Central memory CD8-positive, alpha-beta T cell (primary cell): Measurements from ENCODE around the gene SRSF8.

ENCODE experiments used
- ATAC-seq: fragments of 150-1000 bp; cut with Tn5 transposase; replicated peaks from 2 replicates; pipeline ENCODE4 v1.10.0; 2022; ENCODE audit warnings: mild to moderate bottlenecking, moderate FRiP score, moderate number of reproducible peaks; ENCODE audit not compliant: poor library complexity, severe bottlenecking; ENCODE audit errors: extremely low read depth
- DNase-seq, 2 donors: peaks; one replicate each; pipeline ENCODE4 v3.0.0; 2021; ENCODE audit warnings: low spot score in 2 of 2
- H3K27ac Mint-ChIP-seq: one replicate; pipeline ENCODE4 v1.8.0; 2022; ENCODE audit warnings: low read depth, mild to moderate bottlenecking, moderate library complexity, mixed read lengths
- H3K27me3 Mint-ChIP-seq: one replicate; pipeline ENCODE4 v1.8.0; 2022; ENCODE audit warnings: mixed read lengths
- H3K36me3 Mint-ChIP-seq: one replicate; pipeline ENCODE4 v1.8.0; 2022; ENCODE audit warnings: mild to moderate bottlenecking, moderate library complexity, mixed read lengths; ENCODE audit not compliant: insufficient read depth
- H3K4me1 Mint-ChIP-seq: one replicate; pipeline ENCODE4 v1.8.0; 2022; ENCODE audit warnings: mixed read lengths
- H3K4me3 Mint-ChIP-seq: one replicate; pipeline ENCODE4 v1.8.0; 2022; ENCODE audit warnings: mild to moderate bottlenecking, moderate library complexity, mixed read lengths
- H3K9me3 Mint-ChIP-seq: one replicate; pipeline ENCODE4 v1.8.0; 2022; ENCODE audit warnings: mixed read lengths

Gene SRSF8

DNA sequence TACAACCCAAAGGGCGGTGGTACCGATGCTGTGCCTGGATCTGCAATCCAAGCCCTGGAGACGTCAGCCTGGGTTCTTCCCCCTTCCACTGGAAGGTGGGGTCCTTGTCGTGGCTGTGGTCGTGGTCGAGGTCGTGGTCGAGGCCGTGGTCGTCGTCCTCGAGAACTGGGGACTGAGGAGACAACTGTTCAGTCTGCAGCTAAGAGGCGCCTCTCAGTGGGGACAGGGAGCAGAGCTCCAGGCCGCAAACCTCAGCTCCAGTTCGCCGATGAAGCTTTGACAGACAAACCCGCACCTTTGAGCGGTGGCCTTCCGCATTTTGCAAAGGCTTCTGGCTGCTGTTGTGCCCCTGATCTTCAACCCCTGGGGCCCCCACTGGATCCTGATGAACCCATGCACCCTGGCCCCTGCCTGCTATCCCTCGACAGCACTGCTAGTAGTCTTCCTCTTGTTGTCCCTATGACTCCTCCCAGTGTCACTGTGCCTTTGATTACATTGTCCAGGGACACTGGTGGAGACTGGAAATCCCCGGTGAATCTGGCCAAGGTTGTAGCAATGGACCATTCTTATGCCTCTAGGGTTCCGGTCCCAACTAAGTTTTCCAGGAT is 16.0 kb upstream of the SRSF8 start:
- no peak for DNase-seq
- peaks cover 70% of the 10 kb centered on the region for H3K27me3 Mint-ChIP-seq
- no peaks in the 10 kb centered on the region for H3K4me1 Mint-ChIP-seq
- H3K36me3 Mint-ChIP-seq: no peaks in the 10 kb centered on the region
- H3K27ac Mint-ChIP-seq: no peak overlapping the region
- no peak for ATAC-seq
- no peaks in the 10 kb centered on the region for H3K9me3 Mint-ChIP-seq
- no peak overlapping the region for H3K4me3 Mint-ChIP-seq

DNA sequence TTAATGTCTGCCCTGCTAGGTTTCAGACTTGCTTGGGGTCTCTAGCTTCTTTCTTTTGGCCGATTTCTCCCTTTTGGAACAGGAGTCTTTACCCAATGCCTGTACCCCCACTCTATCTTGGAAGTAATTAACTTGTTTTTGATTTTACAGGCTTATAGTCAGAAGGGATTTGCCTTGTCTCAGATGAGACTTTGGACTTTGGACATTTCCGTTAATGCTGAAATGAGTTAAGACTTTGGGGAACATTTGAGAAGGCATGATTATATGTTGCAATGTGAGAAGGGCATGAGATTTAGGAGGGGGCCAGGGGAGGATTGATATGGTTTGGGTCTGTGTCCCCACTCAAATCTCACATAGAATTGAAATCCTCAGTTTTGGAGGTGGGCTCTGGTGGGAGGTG is 12.4 kb upstream of the SRSF8 start:
- no peak for DNase-seq
- Mint-ChIP-seq H3K4me1 (no peaks in the 10 kb centered on the region), H3K4me3 (no peak overlapping the region), H3K27ac (no peak overlapping the region), H3K27me3 (peaks cover 60% of the 10 kb centered on the region), H3K9me3 (no peaks in the 10 kb centered on the region), H3K36me3 (no peaks in the 10 kb centered on the region)
- ATAC-seq: no peak

GRCh38 chr11:95055283-95055897 is 11.3 kb upstream of the SRSF8 start:
- no peak for ATAC-seq
- peaks cover 71% of the 10 kb centered on the region for H3K27me3 Mint-ChIP-seq
- H3K4me3 Mint-ChIP-seq: no peak overlapping the region
- H3K4me1 Mint-ChIP-seq: no peaks in the 10 kb centered on the region
- DNase-seq: no peak
- H3K36me3 Mint-ChIP-seq: no peaks in the 10 kb centered on the region
- no peaks in the 10 kb centered on the region for H3K9me3 Mint-ChIP-seq
- no peak overlapping the region for H3K27ac Mint-ChIP-seq

GRCh38 chr11:95057959-95058358 is 8.8 kb upstream of the SRSF8 start:
- peaks cover 61% of the 10 kb centered on the region for H3K27me3 Mint-ChIP-seq
- no peaks in the 10 kb centered on the region for H3K9me3 Mint-ChIP-seq
- H3K4me3 Mint-ChIP-seq: no peak overlapping the region
- H3K36me3 Mint-ChIP-seq: no peaks in the 10 kb centered on the region
- H3K4me1 Mint-ChIP-seq: no peaks in the 10 kb centered on the region
- DNase-seq (no peak), ATAC-seq (no peak)
- no peak overlapping the region for H3K27ac Mint-ChIP-seq

- Mint-ChIP-seq H3K4me3 (no peak overlapping the region), H3K4me1 (no peaks in the 10 kb centered on the region), H3K36me3 (no peaks in the 10 kb centered on the region), H3K27me3 (peaks cover 54% of the 10 kb centered on the region), H3K27ac (no peak overlapping the region), H3K9me3 (no peaks in the 10 kb centered on the region)
- no peak for ATAC-seq
- DNase-seq: no peak
Observed at GRCh38 chr11:95058621-95059020, 8.1 kb upstream of the SRSF8 start.

DNA sequence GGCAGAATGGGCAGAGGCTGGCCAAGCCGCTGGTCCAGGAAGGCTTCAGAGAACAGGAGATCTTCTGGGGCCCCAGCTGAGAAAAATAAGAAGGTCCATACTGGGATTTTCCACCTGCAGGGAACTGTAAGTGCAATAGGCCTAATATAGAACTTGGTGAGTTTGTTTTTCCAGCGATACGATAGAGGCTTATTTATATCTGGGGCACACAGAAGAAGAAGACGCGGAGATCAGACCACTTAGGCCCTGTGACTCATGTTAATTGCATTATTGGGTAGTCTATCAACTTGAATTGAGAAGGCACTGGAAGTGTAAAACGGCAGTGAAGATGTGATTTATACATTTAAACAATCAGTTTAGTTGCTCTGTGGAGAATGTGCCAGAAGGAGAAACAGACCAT is 7.7 kb upstream of the SRSF8 start:
- ATAC-seq: no peak
- no peaks in the 10 kb centered on the region for H3K9me3 Mint-ChIP-seq
- no peaks in the 10 kb centered on the region for H3K36me3 Mint-ChIP-seq
- no peak overlapping the region for H3K27ac Mint-ChIP-seq
- H3K4me3 Mint-ChIP-seq: no peak overlapping the region
- peaks cover 50% of the 10 kb centered on the region for H3K27me3 Mint-ChIP-seq
- no peak for DNase-seq
- no peaks in the 10 kb centered on the region for H3K4me1 Mint-ChIP-seq

- H3K4me3 Mint-ChIP-seq: no peak overlapping the region
- ATAC-seq (no peak), DNase-seq (no peak)
- H3K4me1 Mint-ChIP-seq: peaks cover 23% of the 10 kb centered on the region
- peaks cover 11% of the 10 kb centered on the region for H3K36me3 Mint-ChIP-seq
- H3K27ac Mint-ChIP-seq: no peak overlapping the region
- H3K27me3 Mint-ChIP-seq: peaks cover 11% of the 10 kb centered on the region
- H3K9me3 Mint-ChIP-seq: no peaks in the 10 kb centered on the region
Observed at GRCh38 chr11:95065336-95065735, 1.4 kb upstream of the SRSF8 start.

- DNase-seq: peak; percentile 55 to 59
- ATAC-seq: peak; percentile 59
- Mint-ChIP-seq H3K36me3 (peaks cover 13% of the 10 kb centered on the region), H3K9me3 (no peaks in the 10 kb centered on the region), H3K27me3 (no peaks in the 10 kb centered on the region), H3K4me1 (peaks cover 29% of the 10 kb centered on the region), H3K4me3 (peak overlapping the region; percentile 97), H3K27ac (peak overlapping the region; percentile 96)
Observed at GRCh38 chr11:95067039-95067840, 521 bp downstream of the SRSF8 start.

DNA sequence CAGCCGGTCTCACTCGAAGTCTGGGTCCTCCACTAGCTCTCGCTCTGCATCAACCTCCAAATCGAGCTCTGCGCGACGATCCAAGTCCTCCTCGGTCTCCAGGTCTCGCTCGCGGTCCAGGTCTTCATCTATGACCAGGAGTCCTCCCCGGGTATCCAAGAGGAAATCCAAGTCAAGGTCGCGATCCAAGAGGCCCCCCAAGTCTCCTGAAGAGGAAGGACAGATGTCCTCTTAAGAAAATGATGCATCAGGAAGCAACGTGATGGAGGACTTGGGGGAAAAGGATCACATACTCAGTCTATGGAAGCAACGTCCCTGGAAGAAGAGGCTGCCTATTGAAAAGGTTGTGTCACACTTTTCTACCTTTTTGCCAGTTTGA is 1.1 kb downstream of the SRSF8 start:
- Mint-ChIP-seq H3K4me3 (peak overlapping the region; percentile 97), H3K27me3 (no peaks in the 10 kb centered on the region), H3K36me3 (peaks cover 13% of the 10 kb centered on the region), H3K4me1 (peaks cover 31% of the 10 kb centered on the region), H3K27ac (peak overlapping the region; percentile 96), H3K9me3 (no peaks in the 10 kb centered on the region)
- DNase-seq (peak in 1 of 2 donors; percentile 25), ATAC-seq (no peak)

GRCh38 chr11:95068549-95068948 is 1.8 kb downstream of the SRSF8 start:
- no peaks in the 10 kb centered on the region for H3K27me3 Mint-ChIP-seq
- peak overlapping the region; percentile 96 for H3K27ac Mint-ChIP-seq
- peak overlapping the region; percentile 97 for H3K4me3 Mint-ChIP-seq
- no peaks in the 10 kb centered on the region for H3K9me3 Mint-ChIP-seq
- DNase-seq: peak; percentile 35 to 70
- peaks cover 35% of the 10 kb centered on the region for H3K4me1 Mint-ChIP-seq
- ATAC-seq: peak; percentile 80
- peaks cover 13% of the 10 kb centered on the region for H3K36me3 Mint-ChIP-seq

DNA sequence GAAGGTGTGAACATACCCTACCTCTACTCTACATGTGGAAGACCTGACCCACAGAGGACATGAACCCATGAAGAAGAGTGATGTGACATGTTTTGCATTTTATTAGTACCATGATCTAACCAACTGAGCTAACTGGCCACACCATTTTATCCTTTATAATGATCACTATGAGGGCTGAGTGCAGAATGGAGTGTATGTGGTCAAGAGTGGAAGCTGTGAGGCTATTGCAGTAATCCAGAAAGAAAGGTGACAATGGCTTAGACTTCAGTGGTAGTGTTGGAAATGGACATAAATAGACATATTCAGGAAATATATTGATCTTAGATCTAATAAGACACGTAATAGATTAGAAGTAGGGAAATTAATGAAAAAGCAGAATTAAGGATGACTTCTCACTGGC is 3.8 kb downstream of the SRSF8 start:
- Mint-ChIP-seq H3K4me3 (peak overlapping the region; percentile 14), H3K36me3 (peaks cover 13% of the 10 kb centered on the region), H3K4me1 (peaks cover 35% of the 10 kb centered on the region), H3K9me3 (no peaks in the 10 kb centered on the region), H3K27me3 (no peaks in the 10 kb centered on the region), H3K27ac (no peak overlapping the region)
- no peak for DNase-seq
- ATAC-seq: no peak

DNA sequence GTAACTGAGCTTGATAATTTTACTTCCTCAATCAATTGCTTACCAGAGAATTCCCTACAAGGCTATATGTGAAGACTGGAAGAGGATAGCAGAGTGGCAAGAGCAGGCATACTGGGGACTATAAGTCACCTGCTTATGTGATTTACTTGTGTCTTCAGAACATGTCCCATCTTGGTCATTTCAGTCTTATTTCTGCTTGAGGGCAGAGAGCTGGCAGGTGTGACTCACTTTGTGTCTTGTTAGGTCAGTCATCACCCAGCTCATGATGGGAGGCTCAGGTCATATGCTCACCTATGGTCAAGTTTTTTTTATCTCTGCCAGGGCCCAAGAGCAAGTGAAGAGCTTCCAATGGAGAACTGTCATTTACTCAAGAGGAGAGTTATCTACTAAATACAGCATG is 6.2 kb downstream of the SRSF8 start:
- H3K36me3 Mint-ChIP-seq: peaks cover 7% of the 10 kb centered on the region
- no peaks in the 10 kb centered on the region for H3K9me3 Mint-ChIP-seq
- H3K4me1 Mint-ChIP-seq: peaks cover 30% of the 10 kb centered on the region
- H3K27ac Mint-ChIP-seq: no peak overlapping the region
- no peak overlapping the region for H3K4me3 Mint-ChIP-seq
- ATAC-seq (no peak), DNase-seq (no peak)
- H3K27me3 Mint-ChIP-seq: no peaks in the 10 kb centered on the region
